ENCODE data around the gene PURA. TPM values are rescaled to one million over a fixed set of nuclear protein-coding genes. Genes with fewer than 3 reads are reported as not detected.

Gene PURA
- total and polyA plus RNA-seq, 2 donors from 2014 or later = 4.7 to 31.6 TPM

DNA sequence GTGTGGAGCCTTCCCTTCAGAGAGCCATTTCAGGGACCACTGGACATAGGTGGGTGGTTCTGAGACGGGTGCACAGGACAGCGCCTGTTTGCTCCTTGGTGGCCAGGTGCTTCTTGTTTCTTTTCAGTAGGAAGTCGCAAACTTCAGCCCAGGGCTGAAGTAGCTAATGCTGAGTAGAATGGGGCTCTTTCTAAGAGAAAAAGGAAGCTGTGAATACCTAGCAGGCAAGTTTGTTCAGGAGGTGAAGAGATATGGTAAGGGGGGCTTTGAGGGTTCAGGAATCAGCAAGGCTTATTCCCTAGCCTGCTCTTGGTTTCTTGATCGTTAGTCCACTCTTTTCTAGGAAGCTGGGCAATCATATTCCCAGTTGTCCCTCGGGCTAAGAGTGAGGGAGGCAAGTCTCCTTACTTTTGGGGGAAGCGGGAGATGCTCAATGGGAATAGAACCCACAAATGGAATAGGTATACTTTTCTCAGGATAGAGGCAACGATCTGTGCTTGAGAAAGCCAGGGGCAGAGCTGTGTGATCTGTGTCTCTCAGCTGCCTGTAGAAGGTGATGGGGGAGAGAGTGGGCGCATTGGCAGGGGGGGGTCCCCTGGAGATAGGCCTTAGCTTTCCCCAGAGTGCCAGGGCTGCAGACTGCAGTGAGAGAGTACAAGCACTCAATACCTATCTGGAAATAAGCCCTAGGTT is 1.9 kb upstream of the PURA start:
- H3K9ac ChIP-seq (ENCODE audit: low read length in 3 of 3) = peak overlapping the region in 1 of 3 donors; percentile 61
- intact Hi-C loops (cut with DNase I) = no loop called here
- no peak overlapping the region for H3K4me3 ChIP-seq (ENCODE audit: low read length in 3 of 3)
- FAIRE-seq (no peak), DNase-seq (peak in 1 of 5 donors; percentile 8)
- peaks cover 0 to 32% (median 13%) of the 10 kb centered on the region in 3 donors for H3K4me1 ChIP-seq (ENCODE audit: control insufficient read depth in 2 of 3, insufficient read depth in 2 of 3, low read depth in 1 of 3, low read length in 3 of 3)
- H3K27me3 ChIP-seq (ENCODE audit: control insufficient read depth, insufficient read depth, low read length) = peaks cover 41% of the 10 kb centered on the region
- H3K36me3 ChIP-seq (ENCODE audit: control insufficient read depth in 2 of 3, insufficient read depth in 3 of 3, low read length in 3 of 3) = no peaks in the 10 kb centered on the region
- TF ChIP-seq, protein P1, sequence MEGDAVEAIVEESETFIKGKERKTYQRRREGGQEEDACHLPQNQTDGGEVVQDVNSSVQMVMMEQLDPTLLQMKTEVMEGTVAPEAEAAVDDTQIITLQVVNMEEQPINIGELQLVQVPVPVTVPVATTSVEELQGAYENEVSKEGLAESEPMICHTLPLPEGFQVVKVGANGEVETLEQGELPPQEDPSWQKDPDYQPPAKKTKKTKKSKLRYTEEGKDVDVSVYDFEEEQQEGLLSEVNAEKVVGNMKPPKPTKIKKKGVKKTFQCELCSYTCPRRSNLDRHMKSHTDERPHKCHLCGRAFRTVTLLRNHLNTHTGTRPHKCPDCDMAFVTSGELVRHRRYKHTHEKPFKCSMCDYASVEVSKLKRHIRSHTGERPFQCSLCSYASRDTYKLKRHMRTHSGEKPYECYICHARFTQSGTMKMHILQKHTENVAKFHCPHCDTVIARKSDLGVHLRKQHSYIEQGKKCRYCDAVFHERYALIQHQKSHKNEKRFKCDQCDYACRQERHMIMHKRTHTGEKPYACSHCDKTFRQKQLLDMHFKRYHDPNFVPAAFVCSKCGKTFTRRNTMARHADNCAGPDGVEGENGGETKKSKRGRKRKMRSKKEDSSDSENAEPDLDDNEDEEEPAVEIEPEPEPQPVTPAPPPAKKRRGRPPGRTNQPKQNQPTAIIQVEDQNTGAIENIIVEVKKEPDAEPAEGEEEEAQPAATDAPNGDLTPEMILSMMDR (IDR thresholded peaks at IDR 0.05; ENCODE audit: borderline replicate concordance, extremely low read depth, insufficient read depth) = no peak
- H3K27ac ChIP-seq (ENCODE audit: low read depth in 2 of 2, low read length in 2 of 2) = peak overlapping the region in 1 of 2 donors; percentile 93
- no peaks in the 10 kb centered on the region for H3K9me3 ChIP-seq (ENCODE audit: control insufficient read depth in 2 of 3, insufficient read depth in 1 of 3, low read length in 3 of 3)

DNA sequence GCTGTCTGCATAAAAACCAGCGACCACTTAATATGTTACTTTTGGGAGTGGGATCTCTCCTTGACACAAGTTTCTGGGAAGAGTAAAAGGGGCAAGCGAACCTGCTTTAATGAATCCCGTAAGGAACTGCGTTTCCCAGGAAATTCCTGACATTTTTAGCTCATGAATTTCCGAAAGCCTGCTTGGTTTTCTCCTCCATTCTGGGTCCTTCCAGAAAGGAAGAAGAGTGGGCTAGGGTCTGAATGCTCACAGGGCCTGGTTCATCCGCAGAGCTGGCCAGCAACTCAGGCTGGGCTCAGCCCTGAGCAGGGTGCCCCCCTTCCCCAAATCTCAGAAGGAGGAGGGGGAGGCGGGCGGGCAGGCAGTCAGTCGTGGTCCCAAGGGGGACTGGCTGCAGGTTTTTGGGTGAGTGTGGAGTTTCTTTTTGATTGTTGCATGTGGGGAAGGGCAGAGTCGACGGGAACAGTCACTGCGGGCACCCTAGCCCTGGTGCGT is 1.2 kb upstream of the PURA start:
- Histone ChIP-seq H3K4me3 (ENCODE audit: low read length in 3 of 3) (peak overlapping the region in 1 of 3 donors; percentile 80), H3K27me3 (ENCODE audit: control insufficient read depth, insufficient read depth, low read length) (peaks cover 41% of the 10 kb centered on the region), H3K36me3 (ENCODE audit: control insufficient read depth in 2 of 3, insufficient read depth in 3 of 3, low read length in 3 of 3) (no peaks in the 10 kb centered on the region), H3K9ac (ENCODE audit: low read length in 3 of 3) (peak overlapping the region in 2 of 3 donors; percentile 63 to 84), H3K4me1 (ENCODE audit: control insufficient read depth in 2 of 3, insufficient read depth in 2 of 3, low read depth in 1 of 3, low read length in 3 of 3) (peaks cover 0 to 30% (median 16%) of the 10 kb centered on the region in 3 donors), H3K27ac (ENCODE audit: low read depth in 2 of 2, low read length in 2 of 2) (peak overlapping the region; percentile 90 to 93), H3K9me3 (ENCODE audit: control insufficient read depth in 2 of 3, insufficient read depth in 1 of 3, low read length in 3 of 3) (no peaks in the 10 kb centered on the region)
- no peak for DNase-seq
- intact Hi-C loops (cut with DNase I) = no loop called here
- no peak for FAIRE-seq
- TF ChIP-seq, protein P1 (IDR thresholded peaks at IDR 0.05; ENCODE audit: borderline replicate concordance, extremely low read depth, insufficient read depth) = no peak

DNA sequence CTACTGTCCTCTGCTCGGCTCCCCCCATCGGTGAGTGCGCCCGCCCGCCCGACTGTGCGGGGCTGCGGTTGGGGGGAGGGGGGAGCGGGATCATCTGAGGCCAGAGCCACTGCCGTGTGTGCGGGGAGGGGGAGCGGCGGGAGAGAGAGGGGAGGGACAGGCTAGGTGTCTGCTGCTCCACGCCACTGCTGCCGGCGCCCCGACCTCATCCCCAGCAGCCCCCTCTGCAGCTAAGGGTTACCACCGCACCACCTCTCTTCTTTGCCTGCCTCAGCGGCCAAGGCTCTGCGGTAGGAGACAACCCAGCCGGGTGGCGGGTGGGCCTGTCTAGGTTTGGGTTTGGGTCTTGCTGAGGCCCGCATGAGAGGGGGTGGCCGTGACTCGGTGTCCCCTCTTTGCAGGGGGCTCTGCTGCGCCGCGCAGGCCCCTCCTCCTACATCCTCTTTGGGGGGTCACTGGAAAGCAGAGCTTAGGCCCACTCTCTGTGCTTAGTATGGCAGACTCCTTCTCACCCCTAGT is 670 bp upstream of the PURA start:
- H3K9me3 ChIP-seq (ENCODE audit: control insufficient read depth in 2 of 3, insufficient read depth in 1 of 3, low read length in 3 of 3) = no peaks in the 10 kb centered on the region
- H3K4me1 ChIP-seq (ENCODE audit: control insufficient read depth in 2 of 3, insufficient read depth in 2 of 3, low read depth in 1 of 3, low read length in 3 of 3) = peaks cover 0 to 33% (median 20%) of the 10 kb centered on the region in 3 donors
- intact Hi-C loops (cut with DNase I) = no loop called here
- FAIRE-seq (no peak), DNase-seq (peak in 3 of 5 donors; percentile 16 to 83 (median 72))
- H3K27me3 ChIP-seq (ENCODE audit: control insufficient read depth, insufficient read depth, low read length) = peaks cover 41% of the 10 kb centered on the region
- TF ChIP-seq, protein P1 (IDR thresholded peaks at IDR 0.05; ENCODE audit: borderline replicate concordance, extremely low read depth, insufficient read depth) = no peak
- peak overlapping the region; percentile 61 to 82 (median 80) for H3K4me3 ChIP-seq (ENCODE audit: low read length in 3 of 3)
- peak overlapping the region; percentile 90 to 93 for H3K27ac ChIP-seq (ENCODE audit: low read depth in 2 of 2, low read length in 2 of 2)
- no peaks in the 10 kb centered on the region for H3K36me3 ChIP-seq (ENCODE audit: control insufficient read depth in 2 of 3, insufficient read depth in 3 of 3, low read length in 3 of 3)
- H3K9ac ChIP-seq (ENCODE audit: low read length in 3 of 3) = peak overlapping the region in 2 of 3 donors; percentile 63 to 84

All from kidney (tissue), 14 donors.